ENCODE results near the gene ITCH.
"Not testable (repeated sequence)": the region's sequence is repeated elsewhere in the genome, so short reads cannot be mapped to it uniquely, and the experiment has no call there.

The ITCH gene

GRCh38 chr20:34363062-34363464 is at the start of gene ITCH:
TSS of gene ITCH (plus strand) at chr20:34363273. CDS start at chr20:34393812, 30,539 bp downstream.
- peak; percentile 85 for DNase-seq

- no peak for DNase-seq
These were observed 47.8 kb upstream of the ITCH start for GRCh38 chr20:34315236-34315635.

- no peak for DNase-seq
These were observed 46.8 kb upstream of the ITCH start for GRCh38 chr20:34316196-34316814.

- no peak for DNase-seq
These were observed 44.2 kb upstream of the ITCH start for GRCh38 chr20:34318609-34319443.

GRCh38 chr20:34320861-34321260 is 42.2 kb upstream of the ITCH start:
- DNase-seq, result no peak

GRCh38 chr20:34322267-34323105 is 40.6 kb upstream of the ITCH start:
- DNase-seq, result no peak

- no peak for DNase-seq
These were observed 38.5 kb upstream of the ITCH start for GRCh38 chr20:34324541-34324940.

GRCh38 chr20:34328207-34328606 is 34.9 kb upstream of the ITCH start:
- not testable (repeated sequence) for DNase-seq

GRCh38 chr20:34328928-34329677 is 34.0 kb upstream of the ITCH start:
- DNase-seq, result no peak

- DNase-seq, result not testable (repeated sequence)
These were observed 32.1 kb upstream of the ITCH start for GRCh38 chr20:34330861-34331544.

GRCh38 chr20:34331838-34332237 is 31.2 kb upstream of the ITCH start:
- no peak for DNase-seq

GRCh38 chr20:34332262-34332920 is 30.7 kb upstream of the ITCH start:
- DNase-seq, result no peak

- no peak for DNase-seq
These were observed 29.3 kb upstream of the ITCH start for GRCh38 chr20:34333786-34334185.

- no peak for DNase-seq
These were observed 28.2 kb upstream of the ITCH start for GRCh38 chr20:34334654-34335407.

- DNase-seq, result no peak
These were observed 25.5 kb upstream of the ITCH start for GRCh38 chr20:34337544-34337943.

GRCh38 chr20:34337982-34338726 is 24.9 kb upstream of the ITCH start:
- no peak for DNase-seq

GRCh38 chr20:34340726-34341125 is 22.3 kb upstream of the ITCH start:
- DNase-seq, result not testable (repeated sequence)

GRCh38 chr20:34341199-34341598 is 21.9 kb upstream of the ITCH start:
- not testable (repeated sequence) for DNase-seq

GRCh38 chr20:34343458-34344211 is 19.4 kb upstream of the ITCH start:
- no peak for DNase-seq
